Thoracic aorta (tissue), 2 donors: ENCODE data around the gene MICU1. TPM values are rescaled to one million over a fixed set of nuclear protein-coding genes. Genes with fewer than 3 reads are reported as not detected.

Source experiments
- ATAC-seq: fragments of 150-250 bp; one replicate; pipeline ENCODE4 v1.8.0; 2017; ENCODE audit warnings: low read depth; ENCODE audit not compliant: insufficient number of reproducible peaks, low FRiP score
- DNase-seq: peaks from one replicate; pipeline ENCODE4 v3.0.0-alpha.2; 2020; ENCODE audit warnings: low spot score
- H3K27ac ChIP-seq, 2 donors: fragments of 200-600 bp; sonication (generic); 1 replicate in 1 of 2; 2 replicates in 1 of 2; pipeline ENCODE4 v1.5.1; 2016; ENCODE audit warnings: mild to moderate bottlenecking in 2 of 2, moderate library complexity in 2 of 2
- H3K27me3 ChIP-seq: fragments of 200-600 bp; sonication (generic); replicated peaks from 2 replicates; pipeline ENCODE4 v1.6.0; 2016; ENCODE audit warnings: mild to moderate bottlenecking; ENCODE audit not compliant: insufficient read depth
- H3K36me3 ChIP-seq: fragments of 200-600 bp; sonication (generic); one replicate; pipeline ENCODE4 v1.5.1; 2016
- H3K4me1 ChIP-seq, 2 donors: fragments of 200-600 bp; sonication (generic); 1 replicate in 1 of 2; 2 replicates in 1 of 2; pipeline versions ENCODE4 v1.5.1 to v1.6.0; 2016; ENCODE audit warnings: low read depth in 2 of 2, mild to moderate bottlenecking in 1 of 2; ENCODE audit not compliant: control insufficient read depth in 1 of 2
- H3K4me3 ChIP-seq: fragments of 200-600 bp; sonication (generic); 2 replicates; pipeline ENCODE4 v1.5.1; 2016; ENCODE audit warnings: mild to moderate bottlenecking
- H3K9me3 ChIP-seq: fragments of 200-600 bp; sonication (generic); 2 replicates; pipeline ENCODE4 v1.5.1; 2016
- total RNA-seq, 2 donors: library from RNA; depleted of rRNA; stranded (reverse); fragments of >200 nt; gene quantifications; one replicate each; pipeline versions ENCODE4 v1.1.0 to v1.2.3, GENCODE V29; 2016
- TF ChIP-seq, protein P1 (sequence below): fragments of 200-600 bp; sonication (generic); IDR thresholded peaks from one replicate; pipeline ENCODE4 v1.5.1; 2019; ENCODE audit warnings: antibody characterized with exemption

MICU1 gene
- total RNA-seq, 2 donors from 2014 or later = 37.4 to 63.5 TPM

- DNase-seq (no peak), ATAC-seq (no peak)
- TF ChIP-seq, protein P1, sequence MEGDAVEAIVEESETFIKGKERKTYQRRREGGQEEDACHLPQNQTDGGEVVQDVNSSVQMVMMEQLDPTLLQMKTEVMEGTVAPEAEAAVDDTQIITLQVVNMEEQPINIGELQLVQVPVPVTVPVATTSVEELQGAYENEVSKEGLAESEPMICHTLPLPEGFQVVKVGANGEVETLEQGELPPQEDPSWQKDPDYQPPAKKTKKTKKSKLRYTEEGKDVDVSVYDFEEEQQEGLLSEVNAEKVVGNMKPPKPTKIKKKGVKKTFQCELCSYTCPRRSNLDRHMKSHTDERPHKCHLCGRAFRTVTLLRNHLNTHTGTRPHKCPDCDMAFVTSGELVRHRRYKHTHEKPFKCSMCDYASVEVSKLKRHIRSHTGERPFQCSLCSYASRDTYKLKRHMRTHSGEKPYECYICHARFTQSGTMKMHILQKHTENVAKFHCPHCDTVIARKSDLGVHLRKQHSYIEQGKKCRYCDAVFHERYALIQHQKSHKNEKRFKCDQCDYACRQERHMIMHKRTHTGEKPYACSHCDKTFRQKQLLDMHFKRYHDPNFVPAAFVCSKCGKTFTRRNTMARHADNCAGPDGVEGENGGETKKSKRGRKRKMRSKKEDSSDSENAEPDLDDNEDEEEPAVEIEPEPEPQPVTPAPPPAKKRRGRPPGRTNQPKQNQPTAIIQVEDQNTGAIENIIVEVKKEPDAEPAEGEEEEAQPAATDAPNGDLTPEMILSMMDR = no peak
- Histone ChIP-seq H3K27me3 (no peaks in the 10 kb centered on the region), H3K27ac (no peak overlapping the region), H3K9me3 (no peaks in the 10 kb centered on the region), H3K36me3 (no peaks in the 10 kb centered on the region), H3K4me3 (no peak overlapping the region), H3K4me1 (no peaks in the 10 kb centered on the region)
Measured at GRCh38 chr10:72490951-72491350, 134.9 kb downstream of the MICU1 start.

DNA sequence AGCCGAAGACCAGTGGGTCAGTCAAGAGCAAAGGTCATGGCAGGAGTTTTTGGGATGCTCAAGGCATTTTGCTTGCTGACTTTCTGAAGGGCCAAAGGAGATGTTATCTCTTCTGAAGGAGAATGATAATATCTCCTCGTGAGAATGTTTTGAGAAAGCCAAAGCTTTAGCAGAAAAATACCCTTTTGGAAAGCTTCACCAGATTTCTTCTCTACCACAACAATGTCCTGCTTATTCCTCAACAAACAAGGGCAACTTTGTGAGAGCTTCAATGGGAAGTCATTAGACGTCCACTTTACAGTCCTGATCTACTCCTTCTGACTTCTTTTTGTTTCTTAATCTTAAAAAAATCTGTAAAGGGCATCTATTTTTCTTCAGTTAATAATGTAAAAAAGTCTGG lies 138.4 kb downstream of the MICU1 start:
- DNase-seq (no peak), ATAC-seq (no peak)
- Histone ChIP-seq H3K9me3 (no peaks in the 10 kb centered on the region), H3K36me3 (no peaks in the 10 kb centered on the region), H3K4me1 (no peaks in the 10 kb centered on the region), H3K27ac (no peak overlapping the region), H3K27me3 (no peaks in the 10 kb centered on the region), H3K4me3 (no peak overlapping the region)
- TF ChIP-seq, protein P1 = no peak

- no peak for ATAC-seq
- no peaks in the 10 kb centered on the region for H3K4me1 ChIP-seq
- H3K36me3 ChIP-seq = no peaks in the 10 kb centered on the region
- TF ChIP-seq, protein P1 = no peak
- H3K4me3 ChIP-seq = no peak overlapping the region
- DNase-seq = no peak
- H3K27ac ChIP-seq = no peak overlapping the region
- H3K27me3 ChIP-seq = no peaks in the 10 kb centered on the region
- H3K9me3 ChIP-seq = no peaks in the 10 kb centered on the region
Measured at GRCh38 chr10:72487116-72487515, 138.8 kb downstream of the MICU1 start.

- H3K4me3 ChIP-seq = no peak overlapping the region
- no peak for ATAC-seq
- TF ChIP-seq, protein P1 = no peak
Measured at GRCh38 chr10:72485701-72486100, 140.2 kb downstream of the MICU1 start.

GRCh38 chr10:72484521-72484920 lies 141.4 kb downstream of the MICU1 start:
- no peak overlapping the region for H3K4me3 ChIP-seq
- H3K9me3 ChIP-seq = no peaks in the 10 kb centered on the region
- H3K4me1 ChIP-seq = no peaks in the 10 kb centered on the region
- ATAC-seq = no peak
- H3K27ac ChIP-seq = no peak overlapping the region
- H3K27me3 ChIP-seq = no peaks in the 10 kb centered on the region
- no peak for DNase-seq
- TF ChIP-seq, protein P1 = no peak
- no peaks in the 10 kb centered on the region for H3K36me3 ChIP-seq

More at GRCh38 chr10:72485701-72486100, 140.2 kb downstream of the MICU1 start:
- Histone ChIP-seq H3K27me3 (no peaks in the 10 kb centered on the region), H3K9me3 (no peaks in the 10 kb centered on the region), H3K4me1 (no peaks in the 10 kb centered on the region), H3K36me3 (no peaks in the 10 kb centered on the region), H3K27ac (no peak overlapping the region)
- DNase-seq = no peak
